ENCODE data around the gene PITPNC1.
"Not testable (repeated sequence)": the region's sequence is repeated elsewhere in the genome, so short reads cannot be mapped to it uniquely, and the experiment has no call there.

PITPNC1 gene

GRCh38 chr17:67393809-67394397 is 16.8 kb downstream of the PITPNC1 start:
- DNase-seq (ENCODE audit: low read depth in 2 of 2, low spot score in 1 of 2): no peak

- DNase-seq (ENCODE audit: low read depth in 2 of 2, low spot score in 1 of 2): no peak
These were observed 22.6 kb downstream of the PITPNC1 start for GRCh38 chr17:67399676-67400075.

GRCh38 chr17:67400193-67400592 is 23.1 kb downstream of the PITPNC1 start:
- no peak for DNase-seq (ENCODE audit: low read depth in 2 of 2, low spot score in 1 of 2)

- DNase-seq (ENCODE audit: low read depth in 2 of 2, low spot score in 1 of 2): no peak
These were observed 24.0 kb downstream of the PITPNC1 start for GRCh38 chr17:67401106-67401505.

- DNase-seq (ENCODE audit: low read depth in 2 of 2, low spot score in 1 of 2): no peak
These were observed 24.8 kb downstream of the PITPNC1 start for GRCh38 chr17:67401598-67402504.

GRCh38 chr17:67403065-67403464 is 26.0 kb downstream of the PITPNC1 start:
- DNase-seq (ENCODE audit: low read depth in 2 of 2, low spot score in 1 of 2): no peak

- no peak for DNase-seq (ENCODE audit: low read depth in 2 of 2, low spot score in 1 of 2)
These were observed 26.4 kb downstream of the PITPNC1 start for GRCh38 chr17:67403483-67403882.

- not testable (repeated sequence) for DNase-seq (ENCODE audit: low read depth in 2 of 2, low spot score in 1 of 2)
These were observed 31.4 kb downstream of the PITPNC1 start for GRCh38 chr17:67408455-67408830.

GRCh38 chr17:67411397-67411796 is 34.3 kb downstream of the PITPNC1 start:
- DNase-seq (ENCODE audit: low read depth in 2 of 2, low spot score in 1 of 2): no peak

- DNase-seq (ENCODE audit: low read depth in 2 of 2, low spot score in 1 of 2): no peak
These were observed 35.0 kb downstream of the PITPNC1 start for GRCh38 chr17:67412032-67412431.

- no peak for DNase-seq (ENCODE audit: low read depth in 2 of 2, low spot score in 1 of 2)
These were observed 35.9 kb downstream of the PITPNC1 start for GRCh38 chr17:67412941-67413340.

- no peak for DNase-seq (ENCODE audit: low read depth in 2 of 2, low spot score in 1 of 2)
These were observed 36.3 kb downstream of the PITPNC1 start for GRCh38 chr17:67413388-67413787.

- no peak for DNase-seq (ENCODE audit: low read depth in 2 of 2, low spot score in 1 of 2)
These were observed 37.0 kb downstream of the PITPNC1 start for GRCh38 chr17:67414130-67414529.

- DNase-seq (ENCODE audit: low read depth in 2 of 2, low spot score in 1 of 2): no peak
These were observed 37.5 kb downstream of the PITPNC1 start for GRCh38 chr17:67414559-67414958.

- no peak for DNase-seq (ENCODE audit: low read depth in 2 of 2, low spot score in 1 of 2)
These were observed 38.2 kb downstream of the PITPNC1 start for GRCh38 chr17:67415291-67415690.

- no peak for DNase-seq (ENCODE audit: low read depth in 2 of 2, low spot score in 1 of 2)
These were observed 40.4 kb downstream of the PITPNC1 start for GRCh38 chr17:67417507-67417906.

- DNase-seq (ENCODE audit: low read depth in 2 of 2, low spot score in 1 of 2): no peak
These were observed 43.9 kb downstream of the PITPNC1 start for GRCh38 chr17:67420994-67421393.

- DNase-seq (ENCODE audit: low read depth in 2 of 2, low spot score in 1 of 2): peak in 1 of 2 donors; percentile 24
These were observed 44.8 kb downstream of the PITPNC1 start for GRCh38 chr17:67421869-67422273.

GRCh38 chr17:67422296-67422695 is 45.2 kb downstream of the PITPNC1 start:
- DNase-seq (ENCODE audit: low read depth in 2 of 2, low spot score in 1 of 2): not testable (repeated sequence)

GRCh38 chr17:67422897-67423296 is 45.8 kb downstream of the PITPNC1 start:
- DNase-seq (ENCODE audit: low read depth in 2 of 2, low spot score in 1 of 2): no peak

- DNase-seq (ENCODE audit: low read depth in 2 of 2, low spot score in 1 of 2): no peak
These were observed 48.6 kb downstream of the PITPNC1 start for GRCh38 chr17:67425571-67426160.

GRCh38 chr17:67427424-67427823 is 50.3 kb downstream of the PITPNC1 start:
- no peak for DNase-seq (ENCODE audit: low read depth in 2 of 2, low spot score in 1 of 2)

Measured in stimulated activated CD8-positive, alpha-beta memory T cell treated with anti-CD3 and anti-CD28 coated beads, Interleukin-4, amount 100 ng/mL, for 4 hours (primary cell).